Neuron (in vitro differentiated cells): ENCODE results near the gene SPRYD3.
A peak's percentile ranks its signal among the peaks of the same experiment; 100 is the strongest.

Experiments used
- H2AFZ ChIP-seq: one replicate; pipeline ENCODE4 v1.6.1; 2013; ENCODE audit warnings: low read depth, mild to moderate bottlenecking, inconsistent platforms, low read length, moderate library complexity
- H3K27me3 ChIP-seq: one replicate; pipeline ENCODE4 v1.6.1; 2013; ENCODE audit warnings: low read length; ENCODE audit not compliant: insufficient read depth
- H3K36me3 ChIP-seq: one replicate; pipeline ENCODE4 v1.6.1; 2013; ENCODE audit warnings: low read length; ENCODE audit not compliant: insufficient read depth
- H3K4me1 ChIP-seq: one replicate; pipeline ENCODE4 v1.6.1; 2013; ENCODE audit warnings: low read length; ENCODE audit not compliant: insufficient read depth
- H3K4me3 ChIP-seq: 2 replicates; pipeline ENCODE4 v1.5.1; 2013; ENCODE audit warnings: mild to moderate bottlenecking, low read length, moderate library complexity
- H3K9me3 ChIP-seq: one replicate; pipeline ENCODE4 v1.6.1; 2013; ENCODE audit warnings: low read length

SPRYD3 gene, protein sequence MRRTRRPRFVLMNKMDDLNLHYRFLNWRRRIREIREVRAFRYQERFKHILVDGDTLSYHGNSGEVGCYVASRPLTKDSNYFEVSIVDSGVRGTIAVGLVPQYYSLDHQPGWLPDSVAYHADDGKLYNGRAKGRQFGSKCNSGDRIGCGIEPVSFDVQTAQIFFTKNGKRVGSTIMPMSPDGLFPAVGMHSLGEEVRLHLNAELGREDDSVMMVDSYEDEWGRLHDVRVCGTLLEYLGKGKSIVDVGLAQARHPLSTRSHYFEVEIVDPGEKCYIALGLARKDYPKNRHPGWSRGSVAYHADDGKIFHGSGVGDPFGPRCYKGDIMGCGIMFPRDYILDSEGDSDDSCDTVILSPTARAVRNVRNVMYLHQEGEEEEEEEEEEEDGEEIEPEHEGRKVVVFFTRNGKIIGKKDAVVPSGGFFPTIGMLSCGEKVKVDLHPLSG

DNA sequence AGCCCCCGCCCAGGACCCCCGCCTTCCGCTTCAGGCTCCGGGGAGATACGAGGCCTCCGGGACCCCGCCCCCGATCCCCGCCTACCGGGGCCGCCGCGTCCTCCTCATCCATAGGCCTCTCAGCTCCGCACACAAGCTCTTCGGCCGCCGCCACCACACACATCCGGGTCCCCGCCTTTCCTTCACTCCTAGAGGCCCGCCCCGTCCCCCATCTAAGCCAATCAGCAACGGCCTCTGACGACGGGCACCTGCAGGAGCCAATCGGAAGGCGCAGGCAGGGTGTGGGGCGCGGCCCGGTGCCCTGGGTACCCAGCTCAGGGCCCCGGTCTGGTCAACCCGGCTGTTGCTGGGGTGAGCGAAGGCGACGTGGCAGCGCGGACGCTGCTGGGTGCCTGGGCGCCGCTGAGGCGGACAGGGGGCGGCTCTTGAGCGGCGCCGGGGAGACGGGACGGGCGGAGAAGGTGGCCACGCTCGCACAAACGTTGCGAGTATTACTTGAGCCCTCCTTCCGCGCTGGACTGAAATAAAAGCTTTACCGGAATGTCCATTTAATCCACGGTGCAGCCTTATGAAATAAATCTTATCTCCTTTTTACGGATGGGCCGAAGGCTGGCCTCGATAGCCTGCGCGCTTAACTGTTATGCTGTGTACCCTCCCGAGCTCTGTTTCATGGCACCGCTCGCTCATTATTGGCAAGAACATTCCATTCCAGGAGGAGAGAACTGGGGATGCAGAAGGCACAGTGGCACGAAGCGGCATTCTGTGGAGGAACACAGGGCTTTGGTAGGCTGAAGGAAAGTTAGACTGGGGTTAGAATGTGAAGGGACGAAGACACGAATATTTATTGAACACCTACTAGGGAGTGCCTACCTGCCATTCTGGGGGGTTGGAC lies at the start of gene SPRYD3:
Gene SPRYD3 (minus strand): TSS at position 165 of the 892 bp plus-strand sequence. CDS start 57 bp downstream, at position 108.
- Histone ChIP-seq H3K36me3 (peaks cover 12% of the 10 kb centered on the region), H3K4me3 (peak within 1 kb of the TSS; percentile 79), H3K4me1 (peaks cover 6% of the 10 kb centered on the region), H3K27me3 (no peaks in the 10 kb centered on the region), H2AFZ (peak within 1 kb of the TSS; percentile 59), H3K9me3 (no peaks in the 10 kb centered on the region)

- Histone ChIP-seq H3K27me3 (no peaks in the 10 kb centered on the region), H3K4me3 (no peak overlapping the region), H3K9me3 (no peaks in the 10 kb centered on the region), H3K4me1 (no peaks in the 10 kb centered on the region), H3K36me3 (no peaks in the 10 kb centered on the region), H2AFZ (no peak overlapping the region)
Measured at GRCh38 chr12:53127169-53127568, 48.0 kb upstream of the SPRYD3 start.

DNA sequence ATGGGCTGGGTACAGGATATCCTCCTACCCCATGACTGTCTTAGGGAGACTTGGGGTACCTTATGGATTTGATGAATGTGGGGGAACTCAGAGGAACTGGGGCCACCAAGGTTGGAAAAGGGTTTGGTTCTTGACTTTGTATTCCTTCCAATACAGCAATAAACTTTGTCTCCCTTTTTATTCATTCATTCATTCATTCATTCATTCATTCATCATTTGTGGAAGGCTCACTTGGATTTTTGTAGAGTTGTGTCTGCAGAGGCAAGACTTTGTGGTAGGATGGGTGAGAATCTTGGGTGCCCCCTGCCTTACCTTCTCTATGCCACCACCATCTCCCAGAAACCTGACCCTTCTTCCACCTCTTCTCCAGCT lies 45.1 kb upstream of the SPRYD3 start:
- Histone ChIP-seq H3K36me3 (no peaks in the 10 kb centered on the region), H3K9me3 (no peaks in the 10 kb centered on the region), H3K4me1 (no peaks in the 10 kb centered on the region), H3K4me3 (no peak overlapping the region), H3K27me3 (no peaks in the 10 kb centered on the region), H2AFZ (no peak overlapping the region)

DNA sequence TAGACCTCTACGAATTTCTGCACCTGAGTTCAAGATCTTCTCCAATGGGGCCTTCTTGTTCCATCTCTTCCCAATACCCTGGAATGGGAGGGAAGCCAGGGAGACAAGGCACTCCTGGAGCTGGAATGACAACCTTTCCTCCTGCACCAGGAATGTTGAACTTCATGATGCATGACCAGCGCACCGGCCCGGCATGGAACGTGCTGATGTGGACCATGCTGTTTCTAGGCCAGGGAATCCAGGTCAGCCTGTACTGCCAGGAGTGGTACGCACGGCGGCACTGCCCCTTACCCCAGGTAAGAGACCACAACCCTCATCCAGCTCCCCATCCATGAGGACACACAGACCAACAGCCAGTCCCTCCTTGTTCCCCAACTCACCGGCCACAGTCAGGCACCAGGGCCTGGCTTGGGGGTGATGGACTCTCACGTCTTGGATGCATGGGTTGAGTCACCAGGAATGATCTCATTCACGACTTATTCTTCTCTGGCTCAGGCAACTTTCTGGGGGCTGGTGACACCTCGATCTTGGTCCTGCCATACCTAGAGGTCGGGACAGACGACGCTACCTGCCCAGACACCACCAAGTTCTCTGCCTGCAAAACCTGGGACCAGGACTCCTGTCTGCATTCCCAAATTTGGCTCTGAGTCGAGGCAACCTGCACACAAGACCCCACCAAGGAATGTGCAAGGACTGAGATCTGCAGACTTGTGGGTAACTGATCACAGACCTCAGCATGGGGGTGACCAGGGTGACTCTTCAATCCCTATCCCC lies 44.6 kb upstream of the SPRYD3 start:
- no peak overlapping the region for H3K4me3 ChIP-seq
- no peak overlapping the region for H2AFZ ChIP-seq
- H3K36me3 ChIP-seq = no peaks in the 10 kb centered on the region
- no peaks in the 10 kb centered on the region for H3K9me3 ChIP-seq
- H3K4me1 ChIP-seq = no peaks in the 10 kb centered on the region
- H3K27me3 ChIP-seq = no peaks in the 10 kb centered on the region

GRCh38 chr12:53122961-53123468 lies 43.8 kb upstream of the SPRYD3 start:
- no peaks in the 10 kb centered on the region for H3K36me3 ChIP-seq
- H3K9me3 ChIP-seq = no peaks in the 10 kb centered on the region
- no peaks in the 10 kb centered on the region for H3K4me1 ChIP-seq
- no peak overlapping the region for H2AFZ ChIP-seq
- no peak overlapping the region for H3K4me3 ChIP-seq
- H3K27me3 ChIP-seq = no peaks in the 10 kb centered on the region

DNA sequence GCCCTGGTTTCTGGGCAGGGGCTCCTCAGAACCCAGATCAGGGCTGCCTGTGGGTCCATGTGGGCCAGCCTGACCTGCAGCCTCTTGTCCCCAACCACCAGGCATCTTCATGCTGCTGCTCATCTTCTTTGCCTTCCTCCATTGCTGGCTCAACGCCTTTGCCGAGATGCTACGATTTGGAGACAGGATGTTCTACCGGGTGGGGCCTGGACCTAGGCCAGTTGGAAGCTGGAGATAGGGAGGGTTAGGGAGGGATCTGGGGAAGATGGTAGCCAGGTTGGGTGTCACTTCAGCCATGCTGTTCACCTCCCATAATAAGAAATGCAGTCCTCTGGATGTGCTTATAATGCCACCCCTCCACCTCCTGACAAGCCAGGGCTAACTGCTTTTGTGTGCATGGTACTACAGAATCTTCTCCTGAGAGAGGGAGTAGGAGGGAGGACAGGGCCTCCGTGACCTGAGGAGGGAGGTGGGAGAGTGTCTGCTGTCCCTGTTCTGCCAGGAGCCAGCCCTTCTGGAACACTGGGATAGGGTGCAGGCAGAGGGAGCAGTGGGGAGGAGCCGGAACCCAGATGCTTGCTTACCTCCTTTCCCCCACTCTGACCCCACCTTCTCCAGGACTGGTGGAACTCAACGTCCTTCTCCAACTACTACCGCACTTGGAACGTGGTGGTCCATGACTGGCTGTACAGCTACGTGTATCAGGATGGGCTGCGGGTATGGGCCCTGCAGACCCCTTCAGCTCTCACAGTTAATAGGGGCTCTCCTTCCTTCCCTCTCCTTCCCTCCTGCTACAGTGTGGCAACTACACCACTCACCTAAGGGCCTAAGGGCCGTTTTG lies 41.7 kb upstream of the SPRYD3 start:
- H3K4me3 ChIP-seq = no peak overlapping the region
- H2AFZ ChIP-seq = no peak overlapping the region
- no peaks in the 10 kb centered on the region for H3K9me3 ChIP-seq
- no peaks in the 10 kb centered on the region for H3K36me3 ChIP-seq
- H3K4me1 ChIP-seq = no peaks in the 10 kb centered on the region
- H3K27me3 ChIP-seq = no peaks in the 10 kb centered on the region

GRCh38 chr12:53118751-53119300 lies 39.6 kb upstream of the SPRYD3 start:
- no peaks in the 10 kb centered on the region for H3K9me3 ChIP-seq
- H2AFZ ChIP-seq = no peak overlapping the region
- H3K36me3 ChIP-seq = no peaks in the 10 kb centered on the region
- H3K4me3 ChIP-seq = no peak overlapping the region
- H3K27me3 ChIP-seq = no peaks in the 10 kb centered on the region
- no peaks in the 10 kb centered on the region for H3K4me1 ChIP-seq

DNA sequence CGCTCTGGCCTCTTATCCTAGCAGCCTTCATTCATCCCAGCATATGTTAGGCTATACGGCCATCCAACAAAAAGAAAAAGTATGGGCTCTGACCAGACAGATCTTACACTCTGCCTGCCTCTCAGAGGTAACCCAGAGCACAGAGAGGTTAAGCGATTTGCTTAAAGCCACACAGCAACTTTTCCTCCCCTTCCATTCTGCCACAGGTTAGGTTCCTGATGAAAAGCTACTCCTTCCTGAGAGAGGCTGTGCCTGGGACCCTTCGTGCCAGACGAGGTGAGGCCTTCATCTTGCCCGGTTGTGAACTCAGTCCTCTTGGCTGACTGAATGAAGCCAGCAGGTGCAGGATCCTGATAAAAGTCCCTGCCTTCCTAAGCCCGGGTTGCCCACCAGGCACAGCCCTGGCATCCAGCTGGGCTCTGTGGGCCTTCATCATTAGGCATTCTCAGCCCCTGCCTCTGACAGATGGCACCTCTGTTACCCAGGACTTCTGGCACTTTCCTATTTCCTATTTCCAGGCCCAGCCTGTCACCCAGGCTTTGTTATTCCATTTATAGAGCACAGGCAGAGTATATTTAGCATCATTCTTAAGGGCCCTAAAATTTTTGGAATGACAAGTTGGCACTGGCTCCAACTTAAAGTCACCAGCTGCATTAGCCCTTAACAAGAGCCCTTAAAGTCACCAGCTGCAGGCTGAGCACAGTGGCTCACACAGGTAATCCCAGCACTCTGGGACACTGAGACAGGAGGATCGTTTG lies 36.9 kb upstream of the SPRYD3 start:
- no peak overlapping the region for H3K4me3 ChIP-seq

DNA sequence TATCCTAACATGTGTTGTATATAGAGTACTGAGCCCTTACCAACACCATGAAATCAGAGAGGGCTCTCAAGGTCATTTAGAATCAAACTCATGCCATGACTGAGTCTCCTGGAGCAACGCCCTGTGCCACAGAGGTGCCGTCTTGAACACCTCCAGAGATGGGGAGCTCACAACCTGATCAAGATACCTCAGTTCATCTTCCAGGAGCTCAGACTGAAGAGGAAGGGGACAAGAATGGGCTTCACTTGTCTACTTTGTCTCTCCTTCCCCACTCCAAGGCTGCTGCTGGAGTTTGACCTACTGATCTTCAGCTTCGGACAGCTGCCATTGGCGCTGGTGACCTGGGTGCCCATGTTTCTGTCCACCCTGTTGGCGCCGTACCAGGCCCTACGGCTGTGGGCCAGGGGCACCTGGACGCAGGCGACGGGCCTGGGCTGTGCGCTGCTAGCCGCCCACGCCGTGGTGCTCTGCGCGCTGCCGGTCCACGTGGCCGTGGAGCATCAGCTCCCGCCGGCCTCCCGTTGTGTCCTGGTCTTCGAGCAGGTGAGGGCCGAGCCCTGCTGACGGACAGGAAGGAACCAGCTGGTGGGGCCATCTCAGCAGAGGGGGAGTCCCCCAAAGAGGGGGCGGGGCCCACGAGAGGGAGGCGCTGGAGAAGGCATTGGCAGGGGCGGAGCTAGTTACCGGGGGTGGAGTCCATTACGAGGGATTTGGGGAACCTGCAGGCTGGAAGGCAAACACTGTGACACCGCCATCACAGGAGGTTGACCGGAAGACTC lies 36.1 kb upstream of the SPRYD3 start:
- Histone ChIP-seq H3K27me3 (no peaks in the 10 kb centered on the region), H3K4me3 (no peak overlapping the region), H3K36me3 (no peaks in the 10 kb centered on the region), H3K4me1 (no peaks in the 10 kb centered on the region), H2AFZ (no peak overlapping the region), H3K9me3 (no peaks in the 10 kb centered on the region)

More for the DNA sequence above, 36.9 kb upstream of the SPRYD3 start:
- Histone ChIP-seq H3K4me1 (no peaks in the 10 kb centered on the region), H3K36me3 (no peaks in the 10 kb centered on the region), H3K9me3 (no peaks in the 10 kb centered on the region), H2AFZ (no peak overlapping the region), H3K27me3 (no peaks in the 10 kb centered on the region)

GRCh38 chr12:53113951-53114350 lies 34.8 kb upstream of the SPRYD3 start:
- H2AFZ ChIP-seq = no peak overlapping the region
- H3K4me3 ChIP-seq = no peak overlapping the region
- peaks cover 1% of the 10 kb centered on the region for H3K9me3 ChIP-seq
- H3K27me3 ChIP-seq = no peaks in the 10 kb centered on the region
- no peaks in the 10 kb centered on the region for H3K4me1 ChIP-seq
- H3K36me3 ChIP-seq = no peaks in the 10 kb centered on the region
